GDM1 (cell line): ENCODE measurements around the gene OPN1SW.

ENCODE experiments used
- DNase-seq: peaks from one replicate; lab custom pipeline; 2025; lab: John Stamatoyannopoulos, UW

The OPN1SW gene

DNA sequence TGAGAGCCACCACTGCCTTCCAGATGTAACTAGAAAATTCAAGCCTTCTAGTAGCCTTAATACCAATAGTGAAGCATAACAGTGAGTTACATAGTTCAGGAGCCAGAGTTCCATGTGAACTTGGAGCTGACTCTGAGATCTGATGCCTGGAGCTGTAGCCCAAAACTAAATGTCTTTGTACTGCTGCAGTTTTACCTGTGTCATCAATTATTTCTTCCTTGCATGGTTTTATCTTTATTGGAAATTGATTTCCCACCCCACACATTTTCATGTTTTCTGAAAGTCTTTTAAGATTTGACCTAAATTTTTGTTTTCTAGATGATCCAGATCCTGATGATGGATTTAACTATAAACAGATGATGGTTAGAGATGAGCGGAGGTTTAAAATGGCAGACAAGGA, 17.0 kb downstream of the OPN1SW start:
- no peak for DNase-seq

DNA sequence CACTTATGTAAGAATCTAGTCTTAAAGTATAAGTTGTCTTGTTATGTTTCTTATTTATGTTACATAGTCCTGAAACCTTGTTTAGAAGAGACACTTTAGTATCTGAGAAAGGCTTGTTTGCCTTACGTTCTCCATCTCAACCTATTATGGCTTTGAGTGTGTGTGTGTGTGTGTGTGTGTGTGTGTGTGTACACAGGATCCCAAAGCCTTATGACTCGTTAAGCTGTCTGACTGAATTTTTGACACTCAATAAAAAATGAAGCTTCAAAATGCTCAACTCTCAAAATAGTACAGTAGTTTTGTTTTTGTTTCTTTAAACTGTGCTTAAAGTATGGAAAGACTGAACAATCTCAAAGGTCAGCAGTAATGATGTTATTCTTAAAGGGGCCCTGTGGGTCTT, 18.4 kb downstream of the OPN1SW start:
- no peak for DNase-seq

DNA sequence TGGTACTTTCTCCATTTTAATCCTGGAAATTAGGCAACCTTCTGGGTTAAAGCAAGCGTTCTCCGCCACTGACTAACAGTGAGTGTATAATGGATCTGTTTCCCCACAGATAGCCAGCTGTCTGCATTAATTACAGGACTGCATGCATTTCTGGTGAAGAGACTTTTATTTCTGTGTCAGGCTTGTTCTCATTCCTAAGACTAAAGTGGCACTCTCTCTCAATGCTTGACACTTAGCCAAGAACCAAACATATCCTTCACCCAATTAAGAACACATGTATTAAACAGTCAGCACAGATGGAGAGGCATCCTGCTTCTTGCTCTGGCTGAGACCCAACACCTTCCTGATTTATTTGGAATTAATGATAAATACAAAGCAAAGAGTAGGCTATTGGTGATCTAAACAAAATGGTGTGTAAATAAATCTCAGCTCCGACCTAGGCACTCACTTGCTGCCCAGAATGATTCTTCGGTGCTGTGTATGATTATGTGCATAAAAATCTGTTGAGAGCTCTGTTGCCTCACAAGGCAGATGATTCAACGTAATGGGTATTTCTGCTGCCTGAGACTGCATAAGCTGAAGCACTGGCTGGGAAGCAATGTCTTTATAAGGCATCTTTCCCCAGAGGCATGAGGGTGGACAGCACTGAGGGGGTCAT, 19.6 kb downstream of the OPN1SW start:
- DNase-seq: no peak

DNA sequence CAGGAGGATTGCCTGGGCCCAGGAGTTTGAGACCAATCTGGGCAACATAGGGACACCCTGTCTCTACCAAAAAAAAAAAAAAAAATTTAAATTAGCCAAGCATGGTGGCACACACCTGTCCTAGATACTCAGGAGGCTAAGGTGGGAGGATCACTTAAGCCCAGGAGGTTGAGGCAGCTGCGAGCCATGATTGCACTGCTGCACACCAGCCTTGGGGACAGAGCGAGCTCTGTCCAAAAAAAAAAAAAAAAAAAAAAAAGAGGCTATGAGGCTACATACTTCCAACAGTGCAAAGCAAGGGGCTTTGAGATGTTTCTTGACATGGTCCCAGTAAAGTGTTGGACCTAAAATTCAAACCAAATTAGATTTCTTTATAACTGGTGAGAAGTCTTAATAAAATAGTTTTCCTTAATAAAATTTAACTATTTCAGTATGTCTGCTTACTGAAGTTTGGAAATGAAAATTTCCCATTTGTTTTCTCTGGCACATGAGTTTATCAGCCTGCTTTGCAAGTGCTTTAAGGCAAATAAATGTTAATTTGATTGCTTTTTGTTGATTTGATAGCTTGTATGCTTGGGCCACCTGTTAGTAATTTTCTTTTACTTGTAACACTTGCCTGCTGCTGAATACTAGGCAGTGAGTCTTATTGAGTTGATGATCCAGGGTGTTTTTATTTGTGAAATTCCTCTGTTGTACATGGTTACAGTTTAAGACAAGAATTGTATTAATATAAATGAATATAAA, 20.3 kb downstream of the OPN1SW start:
- no peak for DNase-seq

GRCh38 chr7:128752251-128752650, 23.3 kb downstream of the OPN1SW start:
- DNase-seq: no peak

DNA sequence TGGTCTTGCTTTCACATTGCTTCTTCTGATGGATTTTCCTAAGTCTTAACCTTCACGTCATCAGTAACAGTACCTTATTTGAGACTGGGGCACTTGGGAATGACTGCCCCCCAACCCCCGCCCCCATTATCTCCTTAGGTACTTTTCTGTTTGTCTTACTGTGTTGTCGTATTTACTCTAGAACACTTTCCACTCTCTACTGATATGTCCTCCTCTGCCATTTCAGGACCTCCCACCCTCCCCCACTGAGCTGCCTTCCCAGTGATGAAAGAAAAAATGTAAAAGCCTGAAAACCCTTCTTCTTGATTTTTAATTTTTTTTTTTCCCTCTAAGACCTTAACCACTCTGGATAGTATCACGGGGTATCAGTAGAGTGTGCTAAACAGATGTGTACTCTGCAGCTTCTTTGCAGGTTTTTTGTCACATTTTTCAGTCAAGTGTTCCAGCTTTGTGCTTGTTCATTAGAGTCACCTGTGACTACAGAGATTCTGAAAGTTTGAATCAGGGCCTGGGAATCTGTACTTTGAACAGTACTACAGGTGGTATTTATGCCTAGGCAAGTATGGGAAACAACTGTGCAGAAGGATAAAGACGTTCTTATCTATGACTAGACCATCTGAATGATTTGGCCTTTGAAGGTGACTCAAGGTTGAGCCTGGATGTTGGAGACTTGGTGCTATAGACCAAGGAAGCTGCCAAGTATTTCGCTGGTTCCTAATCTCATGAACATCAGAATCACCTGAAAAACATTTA, 28.1 kb downstream of the OPN1SW start:
- DNase-seq: no peak

- no peak for DNase-seq
Observed at GRCh38 chr7:128745706-128746105, 29.9 kb downstream of the OPN1SW start.

DNA sequence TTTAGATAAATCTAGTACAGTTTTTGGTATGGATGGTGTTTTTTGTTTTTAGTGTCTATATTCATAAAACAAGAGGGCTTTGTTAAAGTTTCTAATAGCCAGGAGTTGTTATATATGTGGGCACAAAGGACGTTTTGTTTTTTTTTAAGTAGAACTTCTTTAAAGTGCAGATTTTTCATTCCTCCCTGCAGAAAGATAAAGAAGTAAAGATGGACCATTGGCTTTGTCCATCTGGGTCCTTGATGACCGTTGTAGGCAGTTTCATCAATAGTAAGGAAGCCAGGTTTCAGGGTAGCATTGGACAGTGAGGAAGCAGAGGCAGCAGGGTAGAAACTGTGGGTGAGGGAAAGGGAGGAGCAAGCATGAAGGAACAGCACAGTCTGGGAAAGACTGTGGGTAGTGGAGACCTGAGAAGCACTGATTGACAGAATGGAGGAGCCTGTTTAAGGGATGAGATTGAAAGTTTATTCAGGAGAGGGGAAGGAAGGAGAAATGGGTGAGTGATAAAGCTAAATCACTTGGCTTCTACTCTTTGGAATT, 31.2 kb downstream of the OPN1SW start:
- no peak for DNase-seq

- no peak for DNase-seq
Observed at GRCh38 chr7:128743112-128743772, 32.4 kb downstream of the OPN1SW start.

GRCh38 chr7:128742206-128742605, 33.4 kb downstream of the OPN1SW start:
- DNase-seq: no peak

- no peak for DNase-seq
Observed at GRCh38 chr7:128741491-128741890, 34.1 kb downstream of the OPN1SW start.

DNA sequence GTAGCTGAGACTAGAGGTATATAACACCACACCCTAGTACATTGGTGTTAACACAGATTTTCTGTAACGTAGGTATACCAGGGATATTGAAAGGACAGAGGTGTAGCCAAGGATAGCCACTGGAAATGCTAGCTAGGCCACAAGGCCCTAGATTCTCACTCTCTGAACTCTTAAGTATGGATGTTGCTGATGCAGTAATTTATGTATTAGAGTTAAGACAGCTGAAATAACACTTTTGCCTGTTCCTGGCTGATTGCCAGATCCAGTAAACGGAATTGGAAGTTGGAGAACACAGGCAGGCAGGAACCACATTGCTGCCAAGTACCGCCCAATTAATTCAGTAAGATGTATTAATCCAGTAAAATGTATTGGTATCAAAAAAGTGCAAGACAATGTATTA, 34.6 kb downstream of the OPN1SW start:
- DNase-seq: no peak

DNA sequence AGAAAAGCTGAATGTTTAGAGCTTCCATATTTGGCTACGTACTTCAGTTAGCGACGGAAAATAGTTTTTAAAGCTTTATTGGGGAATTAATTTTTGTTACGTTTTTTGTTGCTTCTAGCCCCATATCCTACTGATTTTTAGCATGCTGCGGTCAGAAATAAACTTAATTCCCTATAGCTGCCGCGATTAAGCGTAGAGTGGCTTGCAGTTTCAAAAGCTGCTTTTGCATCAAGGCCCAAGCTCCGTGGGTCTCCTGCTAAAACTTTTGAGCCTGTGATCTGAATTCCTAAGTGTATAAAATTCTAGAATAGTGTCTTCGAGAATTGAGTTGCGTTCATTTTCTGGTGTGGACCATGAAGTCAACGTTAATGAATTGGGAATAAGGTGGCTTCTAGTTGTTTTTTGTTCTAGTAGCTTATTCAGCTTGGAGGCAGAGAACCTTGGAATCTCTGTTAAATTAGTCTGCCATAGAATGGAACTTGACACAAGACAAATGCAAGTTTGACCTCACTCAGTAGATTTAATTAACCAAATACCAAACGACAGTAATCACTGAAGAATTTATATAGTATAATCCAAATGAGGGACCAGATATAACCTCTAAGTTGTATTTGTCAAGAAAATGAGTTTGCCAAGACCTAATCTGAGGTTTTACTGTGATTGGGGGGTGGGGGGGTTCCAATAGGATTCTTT, 35.5 kb downstream of the OPN1SW start:
- DNase-seq: no peak

DNA sequence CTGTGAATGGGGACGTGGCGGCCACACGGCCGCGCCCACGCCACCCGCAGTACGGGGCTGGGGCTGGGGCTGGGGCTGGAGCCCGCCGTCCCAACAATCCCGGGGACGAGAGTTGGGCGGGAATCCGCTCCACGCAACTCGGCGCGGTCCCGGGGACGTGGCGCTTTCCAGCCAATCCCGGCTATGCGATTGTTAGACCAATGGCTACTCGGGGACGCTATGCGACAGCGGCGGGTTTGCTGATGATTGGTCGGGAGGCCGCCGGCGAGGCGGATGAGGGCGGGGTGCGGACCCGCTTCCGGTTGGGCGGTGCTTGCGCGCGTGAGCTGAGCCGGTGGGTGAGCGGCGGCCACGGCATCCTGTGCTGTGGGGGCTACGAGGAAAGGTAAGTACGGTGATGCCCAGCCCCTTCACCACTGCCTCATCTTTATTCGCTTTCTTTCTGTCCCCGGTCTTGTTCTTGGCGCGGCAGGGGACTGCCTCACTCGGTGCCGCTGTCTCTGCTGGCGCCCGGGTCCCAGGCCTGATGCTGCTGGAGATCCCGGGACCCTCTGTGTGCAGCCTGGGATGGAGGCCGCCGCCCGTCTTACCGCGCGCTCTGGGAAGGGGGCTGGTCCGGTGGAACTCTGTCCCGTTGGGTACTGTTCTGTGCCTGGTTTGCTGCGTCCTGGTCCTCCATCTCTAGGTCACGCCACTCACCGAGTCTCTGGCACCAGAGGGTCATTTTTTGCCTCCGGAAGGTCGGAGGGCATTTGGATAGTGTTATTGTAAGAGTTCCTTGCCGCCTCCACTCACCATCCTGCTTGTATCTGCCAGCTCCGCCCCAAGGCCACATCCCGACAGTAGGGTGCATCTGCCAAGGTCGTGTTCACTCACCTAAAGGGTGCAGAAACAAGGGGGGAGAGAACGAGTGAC, 36.3 kb downstream of the OPN1SW start, which contains the start of gene CALU:
Gene CALU, plus strand, starts transcription at position 312 of the 915 bp plus-strand sequence. CDS start 9,225 bp downstream, outside the sequence.
- DNase-seq: peak; percentile 93

- DNase-seq: no peak
Observed at GRCh38 chr7:128738570-128739047, 37.0 kb downstream of the OPN1SW start.

DNA sequence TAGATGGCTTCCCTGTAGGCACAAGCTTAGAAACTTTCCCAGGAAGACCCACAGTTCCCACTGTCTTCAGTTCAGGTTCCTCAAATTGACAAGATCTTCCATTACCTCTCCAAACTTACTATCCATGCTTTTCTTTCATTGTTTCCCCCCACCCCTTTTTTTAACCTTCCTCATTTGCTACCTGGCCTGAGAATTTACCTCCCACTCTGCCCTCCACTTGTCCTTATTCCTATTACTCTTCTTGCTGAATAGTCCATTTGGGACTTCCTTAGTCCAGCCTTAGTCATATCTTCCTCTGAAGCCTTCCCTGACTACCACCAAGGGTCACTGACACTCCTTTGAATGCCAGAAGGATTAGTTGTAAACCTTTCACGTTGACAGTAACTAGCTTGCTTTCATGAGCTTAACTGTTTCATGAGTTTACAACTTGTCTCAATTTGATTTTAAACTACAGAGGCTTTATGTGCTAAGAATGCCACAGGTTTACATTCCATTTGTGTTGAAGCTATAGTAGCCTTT, 37.7 kb downstream of the OPN1SW start:
- DNase-seq: no peak

DNA sequence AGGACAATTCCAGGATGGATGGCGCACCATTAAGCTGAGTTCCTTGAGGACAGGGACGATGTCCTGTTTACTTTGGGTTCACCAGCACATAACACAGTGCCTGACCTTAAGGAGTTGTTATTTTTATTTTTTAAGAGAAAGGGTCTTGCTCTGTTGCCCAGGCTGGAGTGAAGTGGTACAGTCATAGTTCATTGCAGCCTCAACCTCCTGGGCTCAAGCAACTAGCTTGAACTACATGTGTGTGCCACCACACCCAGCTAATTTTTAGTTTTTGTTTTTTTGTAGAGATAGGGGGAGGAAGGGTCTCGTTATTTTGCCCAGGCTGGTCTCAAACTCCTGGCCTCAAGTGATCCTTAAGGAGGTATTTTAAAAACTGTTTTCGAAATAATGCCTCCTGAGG, 38.2 kb downstream of the OPN1SW start:
- DNase-seq: no peak

- DNase-seq: peak; percentile 61
Observed at GRCh38 chr7:128735436-128735835, 40.2 kb downstream of the OPN1SW start.

GRCh38 chr7:128734890-128735289, 40.7 kb downstream of the OPN1SW start:
- no peak for DNase-seq

- no peak for DNase-seq
Observed at GRCh38 chr7:128733278-128733645, 42.3 kb downstream of the OPN1SW start.
